HepG2 (cell line): ENCODE measurements around the gene EBPL. TPM values are rescaled to one million over a fixed set of nuclear protein-coding genes. Genes with fewer than 3 reads are reported as not detected.

ENCODE experiments used
- BORCS8-MEF2B ChIP-seq: sonication (generic); formaldehyde crosslinking; IDR thresholded peaks from 2 replicates; pipeline ENCODE4 v1.8.0; 2022; ENCODE audit warnings: mild to moderate bottlenecking, missing genetic modification reagents
- HNRNPK ChIP-seq: fragments of 200-400 bp; formaldehyde crosslinking; IDR thresholded peaks from 2 replicates; pipeline ENCODE4 v1.6.1; 2018; ENCODE audit warnings: low read length, low read depth, moderate library complexity, mild to moderate bottlenecking; ENCODE audit not compliant: poor library complexity, severe bottlenecking
- MYNN ChIP-seq: sonication (generic); formaldehyde crosslinking; IDR thresholded peaks from 2 replicates; pipeline ENCODE4 v1.4.0; 2020; ENCODE audit warnings: mild to moderate bottlenecking, low read depth, missing genetic modification reagents
- NFATC3 ChIP-seq: sonication (generic); formaldehyde crosslinking; IDR thresholded peaks from 2 replicates; pipeline ENCODE4 v1.5.1; 2020; ENCODE audit warnings: mild to moderate bottlenecking, missing genetic modification reagents
- NKX3-1 ChIP-seq: sonication (generic); formaldehyde crosslinking; IDR thresholded peaks from 2 replicates; pipeline ENCODE4 v1.5.0; 2020; ENCODE audit warnings: missing genetic modification reagents
- NONO ChIP-seq, 2 experiments: fragments of 450-650 bp in 1 of 2; sonication (generic) in 1 of 2; formaldehyde crosslinking in 1 of 2; IDR thresholded peaks in 1 of 2; conservative IDR thresholded peaks in 1 of 2; 2 replicates each; pipeline versions ENCODE4 v1.6.1 to v1.8.0; 2017 to 2022; ENCODE audit warnings: mild to moderate bottlenecking in 1 of 2, missing genetic modification reagents in 1 of 2, moderate library complexity in 1 of 2
- RBAK ChIP-seq: sonication (generic); formaldehyde crosslinking; IDR thresholded peaks from 2 replicates; pipeline ENCODE4 v1.5.1; 2020; ENCODE audit warnings: mild to moderate bottlenecking, missing genetic modification reagents
- SMARCE1 ChIP-seq: fragments of 450-650 bp; IDR thresholded peaks from 2 replicates; pipeline ENCODE4 v1.6.1; 2017; ENCODE audit warnings: borderline replicate concordance
- ZKSCAN8 ChIP-seq: IDR thresholded peaks from 2 replicates; pipeline ENCODE4 v1.6.1; 2016; ENCODE audit warnings: borderline replicate concordance, missing genetic modification reagents, missing compliant biosample characterization
- ZNF205 ChIP-seq: IDR thresholded peaks from 2 replicates; pipeline ENCODE4 v1.6.1; 2018; ENCODE audit warnings: missing biosample characterization, missing genetic modification reagents
- ZNF432 ChIP-seq: sonication (generic); formaldehyde crosslinking; IDR thresholded peaks from 2 replicates; pipeline ENCODE4 v1.5.0; 2020; ENCODE audit warnings: missing genetic modification reagents, mild to moderate bottlenecking, borderline replicate concordance
- ZNF556 ChIP-seq: sonication (generic); formaldehyde crosslinking; IDR thresholded peaks from 2 replicates; pipeline ENCODE4 v1.4.0; 2020; ENCODE audit warnings: mild to moderate bottlenecking, missing genetic modification reagents, borderline replicate concordance
- ZNF766 ChIP-seq: sonication (generic); formaldehyde crosslinking; IDR thresholded peaks from 2 replicates; pipeline ENCODE4 v1.5.0; 2020; ENCODE audit warnings: missing genetic modification reagents, borderline replicate concordance
- ZNF768 ChIP-seq: sonication (generic); formaldehyde crosslinking; IDR thresholded peaks from 2 replicates; pipeline ENCODE4 v1.4.0; 2020; ENCODE audit warnings: missing genetic modification reagents
- polyA plus RNA-seq, 8 experiments: library from polyadenylated mRNA; depleted of rRNA in 3 of 8; stranded (reverse) in 7 of 8; unstranded in 1 of 8; fragments of >200 nt; fragmentation: Illumina TruSeq in 4 of 8; extraction: Trizol in 4 of 8; gene quantifications; 2 replicates each; pipeline versions ENCODE4 v1.2.1 to v1.2.3, GENCODE V29; 2011 to 2016; ENCODE audit warnings: low read depth in 4 of 8, missing spikeins in 1 of 8, mixed read lengths in 1 of 8; ENCODE audit not compliant: insufficient read depth in 1 of 8
- total RNA-seq, 5 experiments: library from RNA; depleted of rRNA; stranded (reverse); fragments of >200 nt; fragmentation: Illumina TruSeq; extraction: Trizol; gene quantifications; 2 replicates each; pipeline ENCODE4 v1.2.3, GENCODE V29; 2016; ENCODE audit warnings: low read depth in 1 of 5
- TF ChIP-seq, protein P1 (sequence below), 2 experiments: sonication (generic) in 1 of 2; formaldehyde crosslinking in 1 of 2; IDR thresholded peaks; 2 replicates each; pipeline versions ENCODE4 v1.6.1 to v1.9.0; 2014 to 2022; ENCODE audit warnings: antibody characterized with exemption in 1 of 2, borderline replicate concordance in 1 of 2, inconsistent platforms in 1 of 2, low read depth in 1 of 2, missing genetic modification reagents in 1 of 2
- TF ChIP-seq, protein P2 (sequence below): sonication (generic); formaldehyde crosslinking; IDR thresholded peaks from 2 replicates; pipeline ENCODE4 v1.4.0; 2020; ENCODE audit warnings: missing genetic modification reagents
- TF ChIP-seq, protein P3 (sequence below), 2 experiments: fragments of 450-650 bp in 1 of 2; sonication (generic) in 1 of 2; formaldehyde crosslinking; IDR thresholded peaks; 2 replicates each; pipeline versions ENCODE4 v1.5.0 to v1.8.0; 2020 to 2022; ENCODE audit warnings: mild to moderate bottlenecking in 1 of 2, missing genetic modification reagents in 1 of 2
- TF ChIP-seq, protein P4 (sequence below): sonication (generic); formaldehyde crosslinking; IDR thresholded peaks from 2 replicates; pipeline ENCODE4 v1.5.1; 2020; ENCODE audit warnings: missing genetic modification reagents, mild to moderate bottlenecking, borderline replicate concordance

Gene EBPL
- total and polyA plus RNA-seq, 2 of the 13 experiments (the other 11 are each of a cell fraction or from before 2014, with no cell fraction given): 96.5 to 152 TPM

DNA sequence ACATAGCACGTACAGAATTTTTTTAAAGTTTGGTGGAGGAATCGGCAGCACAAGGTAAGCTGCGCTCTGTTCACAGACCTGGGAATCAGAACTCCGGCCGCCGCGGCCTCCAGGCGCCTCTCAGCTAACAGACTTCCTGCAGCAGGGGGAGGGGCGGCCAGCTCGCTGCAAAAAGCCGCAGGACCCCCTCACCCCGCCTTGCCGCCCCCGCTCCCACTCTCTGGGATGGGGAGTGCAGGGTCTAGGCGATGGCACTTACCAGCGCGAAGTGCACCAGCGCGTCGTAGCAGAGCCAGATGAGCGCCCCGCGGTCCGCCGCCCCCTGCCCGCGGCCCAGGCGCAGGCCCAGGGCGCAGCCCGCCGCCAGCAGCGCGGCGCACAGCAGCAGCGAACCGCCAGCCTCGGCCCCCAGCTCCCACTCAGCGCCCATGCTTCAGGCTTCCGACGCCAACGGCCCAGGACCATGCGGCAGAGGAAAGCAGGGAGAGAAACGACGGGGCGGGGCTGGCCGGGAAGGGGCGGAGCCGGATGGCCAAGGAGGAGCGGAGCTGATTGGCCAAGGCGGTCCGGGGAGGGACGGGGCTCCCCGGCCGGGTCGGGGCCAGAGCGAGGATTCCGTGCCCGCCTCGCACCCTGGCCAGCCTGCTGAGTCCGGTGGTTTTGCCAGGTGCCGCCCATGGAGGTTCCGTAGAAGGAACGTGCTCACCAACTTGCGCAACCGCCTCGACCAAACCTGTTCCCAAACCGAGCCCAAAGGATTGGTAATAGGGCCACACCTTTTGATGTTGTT is at the start of gene EBPL (continued):
- TF ChIP-seq, protein P1, sequence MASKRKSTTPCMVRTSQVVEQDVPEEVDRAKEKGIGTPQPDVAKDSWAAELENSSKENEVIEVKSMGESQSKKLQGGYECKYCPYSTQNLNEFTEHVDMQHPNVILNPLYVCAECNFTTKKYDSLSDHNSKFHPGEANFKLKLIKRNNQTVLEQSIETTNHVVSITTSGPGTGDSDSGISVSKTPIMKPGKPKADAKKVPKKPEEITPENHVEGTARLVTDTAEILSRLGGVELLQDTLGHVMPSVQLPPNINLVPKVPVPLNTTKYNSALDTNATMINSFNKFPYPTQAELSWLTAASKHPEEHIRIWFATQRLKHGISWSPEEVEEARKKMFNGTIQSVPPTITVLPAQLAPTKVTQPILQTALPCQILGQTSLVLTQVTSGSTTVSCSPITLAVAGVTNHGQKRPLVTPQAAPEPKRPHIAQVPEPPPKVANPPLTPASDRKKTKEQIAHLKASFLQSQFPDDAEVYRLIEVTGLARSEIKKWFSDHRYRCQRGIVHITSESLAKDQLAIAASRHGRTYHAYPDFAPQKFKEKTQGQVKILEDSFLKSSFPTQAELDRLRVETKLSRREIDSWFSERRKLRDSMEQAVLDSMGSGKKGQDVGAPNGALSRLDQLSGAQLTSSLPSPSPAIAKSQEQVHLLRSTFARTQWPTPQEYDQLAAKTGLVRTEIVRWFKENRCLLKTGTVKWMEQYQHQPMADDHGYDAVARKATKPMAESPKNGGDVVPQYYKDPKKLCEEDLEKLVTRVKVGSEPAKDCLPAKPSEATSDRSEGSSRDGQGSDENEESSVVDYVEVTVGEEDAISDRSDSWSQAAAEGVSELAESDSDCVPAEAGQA (IDR thresholded peaks at IDR 0.05; ENCODE audit: low read depth): no peak
- TF ChIP-seq, protein P1 (CRISPR knock-in tag; IDR thresholded peaks at IDR 0.05; ENCODE audit: borderline replicate concordance): no peak; the same call in 1 of the 2 replicates
- TF ChIP-seq ZNF432 (no peak), BORCS8-MEF2B (peak; percentile 95), MYNN (peak; percentile 73; the same call in 1 of the 2 replicates), RBAK (CRISPR knock-in tag) (no peak), ZNF766 (peak; percentile 90; the same call in 1 of the 2 replicates), SMARCE1 (no peak), ZNF768 (CRISPR knock-in tag) (peak; percentile 67; the same call in 1 of the 2 replicates), NFATC3 (CRISPR knock-in tag) (no peak; the same call in 1 of the 2 replicates), HNRNPK (no peak), NKX3-1 (peak; percentile 92), ZNF556 (CRISPR knock-in tag) (0 out of 2 replicates have a peak, but pooled peaks have one; percentile 49), NONO (IDR thresholded peaks at IDR 0.05) (no peak), NONO (CRISPR knock-in tag; conservative IDR thresholded peaks at IDR 0.05) (peak; percentile 79), ZKSCAN8 (no peak), ZNF205 (CRISPR knock-in tag) (peak; percentile 63; the same call in 1 of the 2 replicates)
- TF ChIP-seq, protein P2, sequence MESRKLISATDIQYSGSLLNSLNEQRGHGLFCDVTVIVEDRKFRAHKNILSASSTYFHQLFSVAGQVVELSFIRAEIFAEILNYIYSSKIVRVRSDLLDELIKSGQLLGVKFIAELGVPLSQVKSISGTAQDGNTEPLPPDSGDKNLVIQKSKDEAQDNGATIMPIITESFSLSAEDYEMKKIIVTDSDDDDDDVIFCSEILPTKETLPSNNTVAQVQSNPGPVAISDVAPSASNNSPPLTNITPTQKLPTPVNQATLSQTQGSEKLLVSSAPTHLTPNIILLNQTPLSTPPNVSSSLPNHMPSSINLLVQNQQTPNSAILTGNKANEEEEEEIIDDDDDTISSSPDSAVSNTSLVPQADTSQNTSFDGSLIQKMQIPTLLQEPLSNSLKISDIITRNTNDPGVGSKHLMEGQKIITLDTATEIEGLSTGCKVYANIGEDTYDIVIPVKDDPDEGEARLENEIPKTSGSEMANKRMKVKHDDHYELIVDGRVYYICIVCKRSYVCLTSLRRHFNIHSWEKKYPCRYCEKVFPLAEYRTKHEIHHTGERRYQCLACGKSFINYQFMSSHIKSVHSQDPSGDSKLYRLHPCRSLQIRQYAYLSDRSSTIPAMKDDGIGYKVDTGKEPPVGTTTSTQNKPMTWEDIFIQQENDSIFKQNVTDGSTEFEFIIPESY: no peak
- TF ChIP-seq, protein P3, sequence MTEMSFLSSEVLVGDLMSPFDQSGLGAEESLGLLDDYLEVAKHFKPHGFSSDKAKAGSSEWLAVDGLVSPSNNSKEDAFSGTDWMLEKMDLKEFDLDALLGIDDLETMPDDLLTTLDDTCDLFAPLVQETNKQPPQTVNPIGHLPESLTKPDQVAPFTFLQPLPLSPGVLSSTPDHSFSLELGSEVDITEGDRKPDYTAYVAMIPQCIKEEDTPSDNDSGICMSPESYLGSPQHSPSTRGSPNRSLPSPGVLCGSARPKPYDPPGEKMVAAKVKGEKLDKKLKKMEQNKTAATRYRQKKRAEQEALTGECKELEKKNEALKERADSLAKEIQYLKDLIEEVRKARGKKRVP (CRISPR knock-in tag; IDR thresholded peaks at IDR 0.05): peak in 1 of 2 experiments; percentile 44; a peak in 1 of 4 replicates
- TF ChIP-seq, protein P4, sequence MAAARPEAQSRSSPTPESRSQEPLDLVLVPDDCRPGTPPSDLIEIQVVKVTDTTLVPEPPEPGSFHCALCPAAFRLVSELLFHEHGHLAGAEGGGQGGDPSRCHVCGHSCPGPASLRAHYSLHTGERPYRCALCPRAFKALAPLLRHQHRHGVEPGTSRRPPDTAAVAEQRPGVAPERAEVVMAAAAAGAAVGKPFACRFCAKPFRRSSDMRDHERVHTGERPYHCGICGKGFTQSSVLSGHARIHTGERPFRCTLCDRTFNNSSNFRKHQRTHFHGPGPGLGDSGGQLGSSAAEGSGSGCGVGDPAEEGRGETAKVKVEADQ (CRISPR knock-in tag): peak; percentile 85; the same call in 1 of the 2 replicates
